ENCODE results near the gene TRAF2. TPM values are rescaled to one million over a fixed set of nuclear protein-coding genes. Genes with fewer than 3 reads are reported as not detected.

The TRAF2 gene
- total RNA-seq, 1 experiment from 2014 or later = 36.4 TPM

DNA sequence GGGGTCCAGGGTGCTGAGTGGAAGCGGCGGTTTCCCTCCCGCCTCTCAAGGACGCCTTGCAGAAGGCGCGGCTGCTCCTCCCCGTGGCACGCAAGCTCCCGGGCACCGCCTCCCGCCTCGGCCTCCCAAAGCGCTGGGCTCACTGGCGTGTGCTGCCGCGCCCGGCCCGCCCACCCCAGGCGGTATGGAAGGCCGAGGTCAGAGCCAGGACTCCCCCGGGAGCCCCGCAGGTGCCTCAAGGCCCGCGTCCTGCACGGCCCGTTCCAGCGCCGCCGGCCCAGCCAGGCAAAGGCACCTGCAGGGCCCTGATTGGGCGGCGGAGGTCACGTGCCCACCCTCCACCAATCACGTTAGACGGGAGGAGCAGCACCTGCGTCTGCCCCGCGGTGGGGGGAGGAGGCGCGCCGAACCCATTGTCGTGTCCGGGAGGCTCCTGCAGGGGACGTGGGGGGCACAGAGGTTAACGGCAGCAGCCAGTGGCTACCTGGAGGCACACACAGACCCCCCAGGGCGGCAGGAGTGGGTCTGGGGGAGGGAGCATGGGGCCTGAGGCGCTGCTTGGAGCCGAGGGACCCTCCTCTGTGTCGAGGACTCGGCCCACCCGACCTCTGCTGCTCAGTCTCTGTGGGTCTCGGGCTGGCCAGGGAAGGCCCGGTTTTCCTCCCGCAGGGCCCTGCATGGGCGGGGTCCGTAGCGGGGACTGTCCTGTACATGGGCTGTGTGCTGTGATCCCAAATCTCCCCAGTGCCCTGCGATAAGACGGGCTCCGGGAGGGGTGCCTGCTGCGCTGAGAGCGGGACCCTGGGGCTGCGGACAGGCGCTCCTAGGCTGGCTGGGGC lies 63.7 kb downstream of the TRAF2 start:
- DNase-seq (ENCODE audit: low spot score) = peak; percentile 97

DNA sequence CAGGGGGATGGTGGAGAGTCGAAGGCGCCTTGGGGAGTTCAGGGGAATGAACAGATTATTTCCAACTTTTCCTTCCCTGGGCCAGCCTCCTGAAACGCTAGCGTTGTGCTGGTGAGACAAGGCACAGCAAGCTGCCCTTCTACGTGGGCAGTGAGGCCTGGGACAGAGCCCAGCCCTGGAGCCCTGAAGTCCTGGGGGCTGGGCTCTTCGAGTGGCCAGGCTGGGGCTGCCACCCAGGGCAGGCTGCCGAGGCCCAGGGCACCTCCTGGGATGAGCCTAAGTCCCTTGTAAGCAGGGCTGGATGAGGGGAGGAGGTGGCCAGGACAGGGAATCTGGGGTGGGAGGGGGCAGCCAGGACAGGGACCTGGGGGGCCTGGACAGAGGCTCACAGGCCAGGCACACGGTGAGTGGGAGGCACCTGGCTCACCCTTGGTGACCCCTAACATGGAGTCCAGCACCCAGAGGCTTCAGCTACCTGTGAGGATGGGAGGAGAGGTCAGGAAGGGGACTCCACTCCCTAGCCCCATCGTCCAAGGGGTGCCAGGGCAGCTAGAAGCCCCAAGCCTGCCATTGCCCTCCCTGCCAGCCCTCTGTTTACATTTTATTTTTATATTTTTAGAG lies 64.5 kb downstream of the TRAF2 start:
- peak; percentile 19 for DNase-seq (ENCODE audit: low spot score)

DNA sequence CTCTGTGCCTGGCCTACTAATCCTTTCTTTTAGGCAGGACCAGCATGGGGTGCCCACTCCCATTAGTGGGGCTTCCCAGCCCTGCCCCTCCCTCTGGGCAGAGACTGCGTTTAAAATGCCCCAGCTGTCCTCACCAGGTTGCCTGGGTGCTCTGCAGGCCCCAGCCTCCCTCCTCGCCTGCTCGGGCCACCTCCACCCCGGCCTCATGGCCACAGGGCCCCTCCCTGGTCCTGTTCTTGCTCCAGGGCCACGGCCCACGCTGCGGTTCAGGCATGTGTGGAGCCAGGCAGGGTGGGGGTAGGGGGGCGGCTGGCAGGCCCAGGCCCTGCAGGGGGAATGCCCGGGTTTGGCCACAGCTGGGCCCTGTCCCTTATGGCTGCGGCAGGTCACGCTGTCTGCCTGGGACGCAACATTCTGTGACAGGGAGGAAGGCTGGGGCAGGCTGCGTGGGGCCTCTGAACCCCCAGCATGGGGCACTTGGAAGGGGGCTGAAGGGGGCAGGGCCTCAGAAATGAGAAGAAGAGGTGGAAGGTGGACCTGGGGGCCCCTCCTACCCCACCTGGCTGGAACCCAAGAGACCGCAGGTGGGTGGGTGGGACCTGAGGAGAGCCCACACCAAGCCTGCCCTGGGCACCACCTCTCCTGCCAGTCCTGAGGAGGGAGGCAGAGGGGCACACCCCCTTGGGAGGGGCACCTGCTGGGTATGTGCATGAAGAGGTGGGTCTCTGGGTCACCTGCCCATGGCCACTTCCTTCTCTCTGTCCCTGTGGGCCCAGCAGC lies 65.4 kb downstream of the TRAF2 start, which contains the start of gene LCN12:
Gene LCN12, plus strand, starts transcription at position 733 of the 780 bp plus-strand sequence. CDS start 55 bp downstream, outside the sequence.
- DNase-seq (ENCODE audit: low spot score) = no peak

DNA sequence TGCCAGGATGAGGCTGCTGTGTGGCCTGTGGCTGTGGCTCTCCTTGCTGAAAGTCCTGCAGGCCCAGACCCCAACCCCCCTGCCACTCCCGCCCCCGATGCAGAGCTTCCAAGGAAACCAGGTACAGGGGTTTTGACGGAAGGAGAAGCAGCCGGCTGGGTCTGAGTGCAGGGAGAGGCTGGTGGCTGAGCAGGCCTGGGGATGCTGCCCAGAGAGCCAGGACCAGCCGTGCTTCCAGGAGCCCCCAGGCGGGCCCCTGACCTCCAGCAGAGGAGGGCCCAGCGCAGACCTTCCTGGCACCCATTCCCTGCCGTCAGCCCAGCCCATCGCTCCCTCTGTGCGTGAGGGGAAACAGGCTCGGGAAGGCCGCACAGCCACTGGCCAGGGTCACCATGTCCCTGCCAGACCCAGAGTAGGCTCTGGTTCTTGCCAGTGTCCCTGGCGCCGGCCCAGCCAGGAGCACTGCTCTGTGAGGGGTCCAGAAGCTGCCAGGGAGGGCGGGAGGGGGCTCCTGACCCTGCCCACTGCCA lies 66.1 kb downstream of the TRAF2 start:
- DNase-seq (ENCODE audit: low spot score) = no peak

DNA sequence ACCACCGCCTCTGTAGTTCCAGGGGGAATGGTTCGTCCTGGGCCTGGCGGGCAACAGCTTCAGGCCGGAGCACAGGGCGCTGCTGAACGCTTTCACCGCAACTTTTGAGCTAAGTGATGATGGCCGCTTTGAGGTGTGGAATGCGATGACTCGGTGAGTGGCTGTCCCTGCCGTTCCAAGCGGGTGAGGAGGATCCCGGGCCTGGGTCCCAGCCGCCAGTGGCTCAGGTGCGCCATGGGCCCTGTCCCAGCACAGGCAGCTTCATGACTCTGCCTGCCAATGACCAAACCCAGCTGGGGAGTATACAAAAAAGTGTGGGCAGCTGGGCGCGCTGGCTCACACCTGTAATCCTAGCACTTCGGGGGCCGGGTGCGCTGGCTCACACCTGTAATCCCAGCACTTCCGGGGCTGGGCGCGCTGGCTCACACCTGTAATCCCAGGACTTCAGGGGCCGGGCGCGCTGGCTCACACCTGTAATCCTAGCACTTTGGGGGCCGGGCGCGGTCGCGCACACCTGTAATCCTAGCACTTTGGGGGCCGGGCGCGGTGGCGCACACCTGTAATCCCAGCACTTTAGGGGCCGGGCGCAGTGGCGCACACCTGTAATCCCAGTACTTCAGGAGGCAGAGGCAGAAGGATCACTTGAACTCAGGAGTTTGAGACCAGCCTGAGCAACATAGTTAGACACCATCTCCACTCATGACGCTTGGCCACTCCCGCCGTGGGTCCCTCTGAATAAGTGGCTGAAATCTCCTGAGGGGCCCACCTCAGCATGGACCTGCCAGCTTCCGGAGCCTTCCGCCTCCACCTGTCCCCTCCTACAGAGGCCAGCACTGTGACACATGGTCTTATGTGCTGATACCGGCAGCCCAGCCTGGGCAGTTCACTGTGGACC lies 66.8 kb downstream of the TRAF2 start:
- DNase-seq (ENCODE audit: low spot score) = no peak

DNA sequence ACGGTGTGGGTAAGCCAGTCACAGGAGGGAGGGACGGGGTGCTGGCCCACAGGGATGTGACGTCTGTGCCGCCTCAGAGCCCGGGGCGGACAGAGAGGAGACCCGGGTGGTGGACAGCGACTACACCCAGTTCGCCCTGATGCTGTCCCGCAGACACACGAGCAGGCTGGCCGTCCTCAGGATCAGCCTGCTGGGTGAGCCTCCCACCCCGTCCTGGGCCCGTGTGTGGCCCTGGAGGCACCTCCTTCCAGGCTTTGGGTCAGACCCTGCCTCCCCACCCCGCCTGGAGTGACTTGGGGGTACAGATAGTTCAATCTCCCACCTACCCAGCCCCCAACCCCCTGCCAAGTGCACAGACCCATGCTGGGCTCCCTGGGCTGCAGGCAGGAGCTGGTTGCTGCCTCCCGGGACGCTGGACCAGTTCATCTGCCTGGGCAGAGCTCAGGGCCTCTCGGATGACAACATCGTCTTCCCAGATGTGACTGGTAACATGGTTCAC lies 67.5 kb downstream of the TRAF2 start:
- no peak for DNase-seq (ENCODE audit: low spot score)

DNA sequence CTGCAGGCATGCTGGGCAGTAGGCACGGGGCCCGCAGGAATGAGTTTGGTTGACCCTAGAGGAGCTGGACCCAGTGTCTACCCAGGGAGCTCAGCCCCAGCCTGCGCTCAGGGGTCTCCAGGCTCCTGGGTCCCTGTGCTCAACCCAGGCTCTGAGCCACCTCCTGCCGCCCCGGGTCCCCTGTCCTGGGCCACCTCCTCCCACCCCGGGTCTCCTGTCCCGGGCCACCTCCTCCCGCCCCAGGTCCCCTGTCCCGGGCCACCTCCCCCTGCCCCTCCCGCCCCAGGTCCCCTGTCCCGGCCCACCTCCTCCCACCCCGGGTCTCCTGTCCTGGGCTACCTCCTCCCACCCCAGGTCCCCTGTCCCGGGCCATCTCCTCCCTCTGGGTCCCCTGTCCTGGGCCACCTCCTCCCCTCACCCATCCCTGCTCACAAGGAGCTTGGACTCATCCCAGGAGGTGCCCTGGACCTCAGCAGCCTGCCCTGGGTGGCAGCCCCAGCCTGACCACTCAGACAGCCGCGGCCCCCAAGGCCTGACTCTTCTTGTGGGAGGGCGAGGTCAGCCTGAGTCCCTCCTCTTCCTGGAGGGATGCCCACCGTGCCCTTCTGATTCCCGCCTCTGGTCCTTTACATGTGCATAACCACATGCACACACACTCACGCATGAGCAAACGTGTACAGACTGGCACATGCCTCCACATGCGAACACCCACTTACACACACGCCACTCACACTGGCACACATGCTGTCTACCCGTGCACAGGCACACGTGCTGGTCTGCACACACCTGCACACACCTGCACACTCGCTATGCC lies 68.2 kb downstream of the TRAF2 start:
- no peak for DNase-seq (ENCODE audit: low spot score)

DNA sequence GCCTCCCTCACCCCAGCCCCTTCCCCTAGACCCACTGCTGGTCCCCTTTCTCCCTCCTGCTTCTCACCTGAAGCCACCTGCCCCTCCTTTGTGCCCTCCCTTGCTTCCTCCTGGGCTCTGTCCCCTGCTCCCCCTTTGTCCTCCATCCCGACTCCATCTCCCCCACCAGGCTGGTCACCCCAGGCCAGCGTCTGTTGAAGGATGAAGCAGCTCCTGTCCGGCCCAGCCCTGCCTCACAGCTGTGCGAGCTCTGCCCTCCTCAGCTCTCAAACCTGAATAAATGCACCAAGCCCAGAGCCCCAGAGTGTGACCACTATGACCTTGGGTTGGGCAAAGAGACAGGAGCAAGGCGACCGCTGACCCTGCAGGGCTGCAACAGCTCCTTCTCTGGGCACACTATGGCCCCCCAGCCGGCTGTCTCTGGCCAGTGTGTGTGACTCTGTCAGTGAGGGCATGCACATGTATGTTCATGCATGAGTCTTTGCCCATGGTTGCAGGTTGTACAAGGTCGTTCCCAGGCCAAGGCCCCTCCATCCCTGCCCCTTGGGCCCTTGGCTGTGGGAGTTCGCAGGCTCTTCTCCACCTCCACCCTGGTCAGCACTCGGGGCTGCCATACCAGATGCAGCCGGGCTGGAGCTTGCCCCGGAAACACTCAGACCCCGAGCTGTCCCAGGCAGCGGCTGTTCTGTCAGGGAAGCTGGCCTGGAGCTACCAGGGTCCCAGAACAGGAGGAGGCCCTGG lies 69.1 kb downstream of the TRAF2 start:
- no peak for DNase-seq (ENCODE audit: low spot score)

DNA sequence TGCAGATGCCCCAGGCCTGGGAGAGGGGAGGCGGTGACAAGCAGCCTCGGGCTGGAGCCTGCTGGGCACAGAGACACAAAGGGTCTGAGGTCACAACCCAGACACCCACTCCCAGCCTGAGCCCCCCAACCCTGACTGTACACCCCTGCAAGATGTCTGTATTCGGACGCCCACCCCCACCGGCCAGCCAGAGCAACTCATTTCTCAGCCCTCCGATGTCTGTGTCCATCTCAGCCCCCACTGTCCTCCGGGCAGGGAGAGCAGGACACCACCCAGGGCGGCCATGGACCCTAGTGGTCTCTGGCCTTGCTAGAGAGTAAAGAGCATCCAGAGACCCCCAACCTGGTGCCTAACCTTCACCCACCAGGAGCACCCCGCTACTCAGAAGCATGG lies 69.6 kb downstream of the TRAF2 start:
- no peak for DNase-seq (ENCODE audit: low spot score)

DNA sequence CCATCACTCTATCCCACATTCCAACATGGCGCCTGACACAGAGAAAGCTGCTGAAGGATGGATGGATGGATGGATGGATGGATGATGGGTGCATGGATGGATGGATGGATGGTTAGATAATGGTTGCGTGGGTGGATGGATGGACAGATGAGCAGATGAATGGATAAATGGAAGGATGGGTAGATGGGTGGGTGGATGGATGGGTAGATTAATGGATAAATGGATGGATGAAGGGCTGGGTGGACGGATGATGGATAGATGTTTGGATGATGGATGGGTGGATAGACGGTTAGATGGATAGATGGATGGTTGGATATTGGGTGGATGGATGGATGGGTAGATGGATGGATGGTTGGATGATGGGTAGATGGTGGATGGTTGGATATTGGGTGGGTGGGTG lies 70.3 kb downstream of the TRAF2 start:
- DNase-seq (ENCODE audit: low spot score) = no peak

DNA sequence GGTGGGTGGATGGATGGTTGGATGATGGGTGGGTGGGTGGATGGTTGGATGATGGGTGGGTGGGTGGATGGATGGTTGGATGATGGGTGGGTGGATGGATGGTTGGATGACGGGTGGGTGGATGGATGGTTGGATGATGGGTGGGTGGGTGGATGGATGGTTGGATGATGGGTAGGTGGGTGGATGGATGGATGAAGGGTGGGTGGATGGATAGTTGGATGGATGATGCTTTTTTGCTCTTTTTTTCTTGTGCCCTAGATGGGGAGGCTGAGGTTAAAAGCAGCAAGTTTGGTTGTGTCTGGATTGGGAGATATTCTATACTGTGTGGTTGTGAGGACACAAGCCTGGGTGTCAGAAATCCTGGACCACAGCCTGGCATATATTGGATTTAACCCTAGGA lies 71.1 kb downstream of the TRAF2 start:
- DNase-seq (ENCODE audit: low spot score) = no peak

DNA sequence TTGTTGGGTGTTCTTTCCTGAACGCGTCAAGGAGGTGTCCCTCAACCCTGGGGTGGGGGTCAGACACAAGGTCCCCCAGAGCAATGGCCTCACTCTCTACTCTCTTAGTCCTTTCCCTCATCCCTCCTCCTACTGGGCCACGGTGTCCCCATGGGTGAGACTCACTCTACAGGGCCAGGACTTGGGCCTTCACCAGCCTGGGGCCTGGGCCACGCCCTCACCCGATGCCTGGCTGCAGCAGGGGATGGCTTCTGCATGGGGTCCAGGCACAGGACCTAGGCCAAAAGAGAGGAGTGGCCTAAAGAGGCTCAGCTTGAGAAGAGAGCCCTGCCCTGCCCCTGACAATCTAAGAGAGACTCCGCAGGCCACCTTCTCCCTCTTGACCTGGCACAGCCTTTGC lies 71.6 kb downstream of the TRAF2 start:
- DNase-seq (ENCODE audit: low spot score) = no peak

DNA sequence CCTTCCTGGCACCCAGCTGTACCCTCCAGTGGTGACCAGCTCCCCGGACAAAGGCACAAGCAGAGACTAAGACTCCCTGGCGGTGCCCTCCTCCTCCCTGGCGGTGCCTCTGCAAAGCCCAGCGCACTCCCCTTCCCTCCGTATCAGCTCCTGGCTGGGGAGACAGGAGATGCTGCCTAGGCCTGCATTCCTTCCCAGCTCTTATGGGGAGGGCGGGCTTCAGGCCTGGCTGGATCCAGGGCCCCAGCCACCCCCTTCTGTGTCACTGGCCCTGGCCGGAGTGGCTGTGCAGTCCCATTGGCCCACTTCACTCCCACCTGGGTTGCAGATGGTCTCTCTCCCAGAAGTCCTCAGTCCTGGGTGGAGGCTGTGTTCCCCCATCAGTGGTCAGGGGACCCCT lies 72.2 kb downstream of the TRAF2 start:
- DNase-seq (ENCODE audit: low spot score) = no peak

DNA sequence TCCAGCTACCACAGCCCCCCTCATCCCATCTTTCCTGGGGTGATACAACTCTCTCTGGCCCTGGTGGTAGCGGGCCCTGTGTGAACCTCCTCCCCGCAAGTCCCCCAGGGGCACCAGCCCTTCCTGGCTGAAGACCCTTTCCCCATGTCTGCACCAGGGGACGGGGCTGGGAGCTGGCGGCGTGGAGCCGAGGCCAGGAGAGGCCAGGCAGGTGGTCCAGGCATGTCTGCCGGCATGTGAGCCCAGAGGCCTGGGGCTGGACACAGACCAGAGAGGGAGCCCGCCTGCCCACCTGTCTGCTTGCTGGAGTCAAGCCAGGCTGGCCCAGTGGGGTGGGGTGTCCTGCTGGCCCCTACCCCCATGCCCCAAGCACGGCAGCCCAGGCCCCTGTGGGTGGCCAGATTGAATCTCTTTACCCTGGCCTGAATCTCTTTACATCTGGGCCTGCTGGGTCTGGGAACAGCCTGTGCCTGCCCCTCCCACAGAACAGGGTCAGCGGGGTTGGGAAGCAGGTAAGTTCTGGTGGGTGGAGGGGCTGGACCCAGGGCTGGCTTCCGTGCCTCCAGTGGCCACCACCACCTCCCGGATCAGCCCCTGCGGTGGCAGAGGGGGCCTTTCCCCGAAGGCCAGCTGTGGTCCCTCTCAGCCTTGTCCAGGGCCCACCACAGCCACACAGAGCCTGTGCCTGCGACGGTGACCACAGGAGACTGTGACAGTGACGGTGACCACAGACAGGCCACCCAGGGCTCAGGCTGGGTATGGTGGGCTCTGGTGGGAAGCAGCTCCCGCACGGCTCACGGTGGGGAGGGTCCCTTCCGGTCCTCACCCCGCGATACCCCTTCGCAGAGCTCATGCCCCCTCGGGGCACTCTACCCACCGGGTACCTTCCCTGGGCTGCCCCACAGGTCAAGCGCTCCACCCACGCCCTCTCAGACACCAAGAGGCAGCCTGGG lies 72.9 kb downstream of the TRAF2 start:
- no peak for DNase-seq (ENCODE audit: low spot score)

DNA sequence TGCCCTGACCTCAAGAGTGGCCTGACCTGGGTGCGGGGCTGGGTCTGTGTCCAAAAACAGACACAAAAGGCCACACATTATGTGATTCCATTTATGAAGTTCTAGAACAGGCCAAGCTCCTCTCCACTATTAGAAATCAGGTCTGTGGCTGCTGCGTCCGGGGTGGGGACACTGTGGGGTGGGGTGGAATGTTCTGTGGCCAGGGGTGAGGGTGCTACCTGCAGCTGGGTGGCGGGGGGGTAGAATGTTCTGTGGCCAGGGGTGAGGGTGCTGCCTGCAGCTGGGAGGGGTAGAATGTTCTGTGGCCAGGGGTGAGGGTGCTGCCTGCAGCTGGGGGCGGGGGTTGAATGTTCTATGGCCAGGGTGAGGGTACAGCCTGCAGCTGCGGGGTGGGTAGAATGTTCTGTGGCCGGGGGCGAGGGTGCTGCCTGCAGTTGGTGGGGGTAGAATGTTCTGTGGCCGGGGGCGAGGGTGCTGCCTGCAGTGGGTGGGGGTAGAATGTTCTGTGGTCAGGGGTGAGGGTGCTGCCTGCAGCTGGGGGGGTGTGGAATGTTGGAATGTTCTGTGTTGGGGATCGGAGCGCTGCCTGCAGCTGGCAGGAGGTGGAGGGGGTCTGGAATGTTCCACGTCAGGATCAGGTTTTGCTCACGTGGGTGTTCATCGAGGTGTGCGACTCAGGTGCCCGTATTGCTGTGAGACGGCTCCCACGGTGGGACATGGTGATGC lies 74.1 kb downstream of the TRAF2 start:
- DNase-seq (ENCODE audit: low spot score) = no peak

DNA sequence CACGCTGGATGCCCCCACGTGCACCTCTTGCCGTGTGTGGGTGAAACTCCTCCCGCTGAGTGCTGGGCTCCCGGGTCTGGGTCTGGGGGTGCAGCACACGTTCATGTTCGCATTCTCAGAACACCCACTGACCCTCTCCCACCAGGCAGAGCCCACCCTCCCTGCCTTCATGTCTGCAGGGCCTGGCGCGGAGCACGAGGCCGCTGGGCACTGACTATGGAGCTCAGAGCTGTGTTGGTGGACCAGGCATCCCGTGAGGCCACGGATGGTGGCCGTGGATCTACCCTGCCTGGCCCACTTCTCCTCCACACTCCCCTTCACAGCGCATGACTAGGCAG lies 74.6 kb downstream of the TRAF2 start:
- no peak for DNase-seq (ENCODE audit: low spot score)

DNA sequence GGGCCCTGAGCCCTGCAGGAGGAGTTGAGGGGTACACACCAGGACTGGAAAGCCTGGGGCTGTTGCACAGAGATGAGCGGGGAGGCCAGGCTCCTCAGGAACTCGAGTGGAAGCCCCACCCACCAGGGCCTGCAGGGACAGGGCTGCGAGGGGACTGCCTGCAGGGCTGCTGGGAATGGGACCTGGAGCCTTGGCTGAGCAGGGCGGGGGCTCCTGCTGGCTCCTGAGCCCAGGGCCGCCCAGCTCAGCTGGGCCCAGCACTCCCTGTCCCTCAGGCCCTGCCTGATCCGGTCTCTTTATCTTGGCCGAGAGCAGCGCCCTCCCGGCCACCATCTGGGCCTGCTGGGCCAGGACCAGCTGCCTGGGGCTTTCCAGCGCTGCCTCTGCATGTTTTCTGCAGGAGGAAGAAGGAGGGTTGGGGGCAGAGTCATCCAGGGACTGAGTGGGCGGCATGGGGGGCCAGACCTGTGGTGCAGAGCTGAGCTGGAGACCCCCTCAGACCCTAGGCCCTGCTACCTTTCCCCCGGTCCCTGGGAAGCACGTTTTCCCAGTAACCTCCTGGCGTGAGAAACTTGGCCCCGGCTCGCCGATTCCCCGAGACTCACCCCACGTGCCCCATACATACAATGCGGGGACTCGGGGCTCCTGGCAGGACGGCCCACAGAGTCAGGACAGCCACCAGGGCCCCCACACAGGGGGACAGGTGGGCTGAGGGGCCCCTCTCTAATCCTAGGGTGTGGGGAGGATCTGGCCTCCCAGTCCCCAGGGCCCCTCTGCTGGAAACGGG lies 75.2 kb downstream of the TRAF2 start:
- DNase-seq (ENCODE audit: low spot score) = no peak

Data from HT-29 (cell line).